Measurements from ENCODE around the gene HPS4. TPM values are rescaled to one million over a fixed set of nuclear protein-coding genes. Genes with fewer than 3 reads are reported as not detected.

Gene HPS4
- total and polyA plus RNA-seq, 4 donors, result 26.7 to 34.3 (median 34.2) TPM

- H3K36me3 ChIP-seq (ENCODE audit: control insufficient read depth, insufficient read depth, low read length), result peaks cover 6% of the 10 kb centered on the region
- no peaks in the 10 kb centered on the region for H3K9me3 ChIP-seq (ENCODE audit: control insufficient read depth, insufficient read depth, low read length)
- H3K4me1 ChIP-seq (ENCODE audit: control insufficient read depth, insufficient read depth, low read length), result peaks cover 14% of the 10 kb centered on the region
- H3K27ac ChIP-seq (ENCODE audit: low read depth, low read length), result peak within 1 kb of the TSS; percentile 45
- peaks cover 4% of the 10 kb centered on the region for H3K27me3 ChIP-seq (ENCODE audit: control insufficient read depth, insufficient read depth, low read length)
- under 1% methylated on average over 96 of the region's 96 CpGs for WGBS (ENCODE audit: insufficient coverage)
- peak; percentile 45 to 92 (median 66) for DNase-seq (ENCODE audit: low read depth in 4 of 6, low spot score in 6 of 6)
- peak within 1 kb of the TSS; percentile 71 for H3K4me3 ChIP-seq (ENCODE audit: low read depth, low read length)
Observed at GRCh38 chr22:26428515-26429457, 54.8 kb downstream of the HPS4 start, which contains the start of gene ASPHD2. Gene ASPHD2 (plus strand): TSS chr22:26429260. CDS start chr22:26433616, 4,356 bp downstream.

- Histone ChIP-seq H3K4me1 (ENCODE audit: control insufficient read depth, insufficient read depth, low read length) (peaks cover 14% of the 10 kb centered on the region), H3K9me3 (ENCODE audit: control insufficient read depth, insufficient read depth, low read length) (peaks cover 3% of the 10 kb centered on the region), H3K27ac (ENCODE audit: low read depth, low read length) (no peak overlapping the region), H3K4me3 (ENCODE audit: low read depth, low read length) (no peak overlapping the region), H3K36me3 (ENCODE audit: control insufficient read depth, insufficient read depth, low read length) (no peaks in the 10 kb centered on the region), H3K27me3 (ENCODE audit: control insufficient read depth, insufficient read depth, low read length) (peaks cover 4% of the 10 kb centered on the region)
- no peak for DNase-seq (ENCODE audit: low read depth in 4 of 6, low spot score in 6 of 6)
Observed at GRCh38 chr22:26426924-26427323, 56.7 kb downstream of the HPS4 start.

- H3K27ac ChIP-seq (ENCODE audit: low read depth, low read length), result no peak overlapping the region
- H3K27me3 ChIP-seq (ENCODE audit: control insufficient read depth, insufficient read depth, low read length), result no peaks in the 10 kb centered on the region
- no peaks in the 10 kb centered on the region for H3K4me1 ChIP-seq (ENCODE audit: control insufficient read depth, insufficient read depth, low read length)
- no peaks in the 10 kb centered on the region for H3K36me3 ChIP-seq (ENCODE audit: control insufficient read depth, insufficient read depth, low read length)
- WGBS (ENCODE audit: insufficient coverage), result no CpG with 5 or more reads among the region's 3 CpGs
- peaks cover 3% of the 10 kb centered on the region for H3K9me3 ChIP-seq (ENCODE audit: control insufficient read depth, insufficient read depth, low read length)
- no peak overlapping the region for H3K4me3 ChIP-seq (ENCODE audit: low read depth, low read length)
- no peak for DNase-seq (ENCODE audit: low read depth in 4 of 6, low spot score in 6 of 6)
Observed at GRCh38 chr22:26418620-26419019, 65.0 kb downstream of the HPS4 start.

GRCh38 chr22:26417406-26417805 is 66.2 kb downstream of the HPS4 start:
- Histone ChIP-seq H3K9me3 (ENCODE audit: control insufficient read depth, insufficient read depth, low read length) (no peaks in the 10 kb centered on the region), H3K27me3 (ENCODE audit: control insufficient read depth, insufficient read depth, low read length) (no peaks in the 10 kb centered on the region), H3K4me3 (ENCODE audit: low read depth, low read length) (no peak overlapping the region), H3K27ac (ENCODE audit: low read depth, low read length) (no peak overlapping the region), H3K4me1 (ENCODE audit: control insufficient read depth, insufficient read depth, low read length) (no peaks in the 10 kb centered on the region), H3K36me3 (ENCODE audit: control insufficient read depth, insufficient read depth, low read length) (no peaks in the 10 kb centered on the region)
- no CpG with 5 or more reads among the region's 3 CpGs for WGBS (ENCODE audit: insufficient coverage)
- DNase-seq (ENCODE audit: low read depth in 4 of 6, low spot score in 6 of 6), result no peak

- no peaks in the 10 kb centered on the region for H3K4me1 ChIP-seq (ENCODE audit: control insufficient read depth, insufficient read depth, low read length)
- WGBS (ENCODE audit: insufficient coverage), result 62% methylated on average over 9 of the region's 9 CpGs
- no peaks in the 10 kb centered on the region for H3K9me3 ChIP-seq (ENCODE audit: control insufficient read depth, insufficient read depth, low read length)
- DNase-seq (ENCODE audit: low read depth in 4 of 6, low spot score in 6 of 6), result peak in 1 of 6 donors; percentile 25
- no peaks in the 10 kb centered on the region for H3K36me3 ChIP-seq (ENCODE audit: control insufficient read depth, insufficient read depth, low read length)
- H3K27me3 ChIP-seq (ENCODE audit: control insufficient read depth, insufficient read depth, low read length), result no peaks in the 10 kb centered on the region
- H3K27ac ChIP-seq (ENCODE audit: low read depth, low read length), result no peak overlapping the region
- H3K4me3 ChIP-seq (ENCODE audit: low read depth, low read length), result no peak overlapping the region
Observed at GRCh38 chr22:26416670-26417276, 66.8 kb downstream of the HPS4 start.

- no peak overlapping the region for H3K27ac ChIP-seq (ENCODE audit: low read depth, low read length)
- no peaks in the 10 kb centered on the region for H3K36me3 ChIP-seq (ENCODE audit: control insufficient read depth, insufficient read depth, low read length)
- no peak overlapping the region for H3K4me3 ChIP-seq (ENCODE audit: low read depth, low read length)
- H3K4me1 ChIP-seq (ENCODE audit: control insufficient read depth, insufficient read depth, low read length), result no peaks in the 10 kb centered on the region
- no peaks in the 10 kb centered on the region for H3K27me3 ChIP-seq (ENCODE audit: control insufficient read depth, insufficient read depth, low read length)
- DNase-seq (ENCODE audit: low read depth in 4 of 6, low spot score in 6 of 6), result no peak
- no peaks in the 10 kb centered on the region for H3K9me3 ChIP-seq (ENCODE audit: control insufficient read depth, insufficient read depth, low read length)
- WGBS (ENCODE audit: insufficient coverage), result no CpG with 5 or more reads among the region's 4 CpGs
Observed at GRCh38 chr22:26416256-26416655, 67.3 kb downstream of the HPS4 start.

- no peak for DNase-seq (ENCODE audit: low read depth in 4 of 6, low spot score in 6 of 6)
- Histone ChIP-seq H3K27me3 (ENCODE audit: control insufficient read depth, insufficient read depth, low read length) (no peaks in the 10 kb centered on the region), H3K36me3 (ENCODE audit: control insufficient read depth, insufficient read depth, low read length) (no peaks in the 10 kb centered on the region), H3K4me3 (ENCODE audit: low read depth, low read length) (no peak overlapping the region), H3K27ac (ENCODE audit: low read depth, low read length) (no peak overlapping the region), H3K4me1 (ENCODE audit: control insufficient read depth, insufficient read depth, low read length) (no peaks in the 10 kb centered on the region), H3K9me3 (ENCODE audit: control insufficient read depth, insufficient read depth, low read length) (no peaks in the 10 kb centered on the region)
- WGBS (ENCODE audit: insufficient coverage), result 94% methylated on average over 2 of the region's 4 CpGs
Observed at GRCh38 chr22:26414347-26414746, 69.2 kb downstream of the HPS4 start.

GRCh38 chr22:26410386-26410785 is 73.2 kb downstream of the HPS4 start:
- Histone ChIP-seq H3K4me3 (ENCODE audit: low read depth, low read length) (no peak overlapping the region), H3K27ac (ENCODE audit: low read depth, low read length) (no peak overlapping the region), H3K36me3 (ENCODE audit: control insufficient read depth, insufficient read depth, low read length) (no peaks in the 10 kb centered on the region), H3K27me3 (ENCODE audit: control insufficient read depth, insufficient read depth, low read length) (no peaks in the 10 kb centered on the region), H3K9me3 (ENCODE audit: control insufficient read depth, insufficient read depth, low read length) (no peaks in the 10 kb centered on the region), H3K4me1 (ENCODE audit: control insufficient read depth, insufficient read depth, low read length) (peaks cover 4% of the 10 kb centered on the region)
- DNase-seq (ENCODE audit: low read depth in 4 of 6, low spot score in 6 of 6), result no peak
- WGBS (ENCODE audit: insufficient coverage), result 62% methylated on average over 1 of the region's 5 CpGs

GRCh38 chr22:26409719-26410335 is 73.8 kb downstream of the HPS4 start:
- Histone ChIP-seq H3K4me3 (ENCODE audit: low read depth, low read length) (no peak overlapping the region), H3K36me3 (ENCODE audit: control insufficient read depth, insufficient read depth, low read length) (no peaks in the 10 kb centered on the region), H3K9me3 (ENCODE audit: control insufficient read depth, insufficient read depth, low read length) (no peaks in the 10 kb centered on the region), H3K27me3 (ENCODE audit: control insufficient read depth, insufficient read depth, low read length) (no peaks in the 10 kb centered on the region), H3K27ac (ENCODE audit: low read depth, low read length) (no peak overlapping the region), H3K4me1 (ENCODE audit: control insufficient read depth, insufficient read depth, low read length) (peaks cover 9% of the 10 kb centered on the region)
- WGBS (ENCODE audit: insufficient coverage), result 100% methylated on average over 1 of the region's 5 CpGs
- peak in 2 of 6 donors; percentile 72 to 83 for DNase-seq (ENCODE audit: low read depth in 4 of 6, low spot score in 6 of 6)
